Neural progenitor cell (in vitro differentiated cells): ENCODE results near the gene SLC12A7.

Experiments used
- EZH2 ChIP-seq: fragments of 200-600 bp; sonication (generic); IDR thresholded peaks from 2 replicates; pipeline ENCODE4 v1.6.1; 2017; ENCODE audit warnings: antibody characterized with exemption, mild to moderate bottlenecking, moderate library complexity
- EZH2phosphoT487 ChIP-seq: fragments of 200-600 bp; sonication (generic); IDR thresholded peaks from 2 replicates; pipeline ENCODE4 v1.6.1; 2017; ENCODE audit warnings: antibody characterized with exemption
- TF ChIP-seq, protein P1 (sequence below): fragments of 200-600 bp; sonication (generic); IDR thresholded peaks from 2 replicates; pipeline ENCODE4 v1.5.1; 2017; ENCODE audit warnings: antibody characterized with exemption, mild to moderate bottlenecking

DNA sequence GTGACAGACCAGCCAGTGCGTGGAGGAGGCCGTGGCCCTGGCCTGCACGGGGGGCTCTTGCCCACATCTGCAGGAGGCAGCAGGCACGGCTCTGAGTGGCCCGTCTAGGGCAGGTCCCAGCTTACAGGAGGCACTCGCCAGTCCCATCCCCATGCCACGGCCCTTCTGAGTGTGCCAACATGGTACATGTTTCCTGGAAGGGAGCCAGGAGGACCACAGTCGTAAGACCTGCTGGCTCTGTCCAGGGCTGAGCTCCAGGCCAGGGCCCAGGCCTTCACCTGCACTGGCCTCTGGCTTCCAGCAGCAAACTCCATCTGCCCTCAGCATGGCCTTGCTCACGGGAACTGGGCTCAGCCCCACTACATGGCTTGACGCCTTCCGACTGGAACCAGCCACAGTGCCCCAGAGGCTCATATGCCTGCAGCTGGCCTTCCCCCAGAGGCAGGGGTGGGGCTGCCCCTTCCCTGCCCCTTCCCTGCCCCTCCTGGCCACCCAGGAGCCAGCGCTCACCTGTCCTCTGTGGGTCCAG is 99.5 kb downstream of the SLC12A7 start:
- TF ChIP-seq, protein P1, sequence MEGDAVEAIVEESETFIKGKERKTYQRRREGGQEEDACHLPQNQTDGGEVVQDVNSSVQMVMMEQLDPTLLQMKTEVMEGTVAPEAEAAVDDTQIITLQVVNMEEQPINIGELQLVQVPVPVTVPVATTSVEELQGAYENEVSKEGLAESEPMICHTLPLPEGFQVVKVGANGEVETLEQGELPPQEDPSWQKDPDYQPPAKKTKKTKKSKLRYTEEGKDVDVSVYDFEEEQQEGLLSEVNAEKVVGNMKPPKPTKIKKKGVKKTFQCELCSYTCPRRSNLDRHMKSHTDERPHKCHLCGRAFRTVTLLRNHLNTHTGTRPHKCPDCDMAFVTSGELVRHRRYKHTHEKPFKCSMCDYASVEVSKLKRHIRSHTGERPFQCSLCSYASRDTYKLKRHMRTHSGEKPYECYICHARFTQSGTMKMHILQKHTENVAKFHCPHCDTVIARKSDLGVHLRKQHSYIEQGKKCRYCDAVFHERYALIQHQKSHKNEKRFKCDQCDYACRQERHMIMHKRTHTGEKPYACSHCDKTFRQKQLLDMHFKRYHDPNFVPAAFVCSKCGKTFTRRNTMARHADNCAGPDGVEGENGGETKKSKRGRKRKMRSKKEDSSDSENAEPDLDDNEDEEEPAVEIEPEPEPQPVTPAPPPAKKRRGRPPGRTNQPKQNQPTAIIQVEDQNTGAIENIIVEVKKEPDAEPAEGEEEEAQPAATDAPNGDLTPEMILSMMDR: no peak
- no peak for TF ChIP-seq EZH2
- no peak for TF ChIP-seq EZH2phosphoT487
